Neural cell (in vitro differentiated cells): ENCODE results near the gene POLD4. TPM values are rescaled to one million over a fixed set of nuclear protein-coding genes. Genes with fewer than 3 reads are reported as not detected.

Experiments
- H2AFZ ChIP-seq: fragments of 200-600, 300-800 bp; sonication (generic), shearing (Covaris generic); 2 replicates; pipeline ENCODE4 v1.6.0; 2014; ENCODE audit warnings: low read depth, mild to moderate bottlenecking, antibody characterized with exemption, low read length, moderate library complexity
- H3F3A ChIP-seq: fragments of 200-600 bp; shearing (Covaris generic); 2 replicates; pipeline ENCODE4 v1.6.1; 2016; ENCODE audit warnings: mild to moderate bottlenecking, moderate library complexity, mixed read lengths, antibody characterized with exemption, low read length; ENCODE audit not compliant: insufficient read depth, poor library complexity, severe bottlenecking
- H3K27ac ChIP-seq: fragments of 200-600, 300-800 bp; sonication (generic), shearing (Covaris generic); 2 replicates; pipeline ENCODE4 v1.5.1; 2014; ENCODE audit warnings: mild to moderate bottlenecking, low read length, moderate library complexity
- H3K27me3 ChIP-seq: fragments of 300-800, 200-600 bp; sonication (generic), shearing (Covaris generic); 2 replicates; pipeline ENCODE4 v1.6.0; 2014; ENCODE audit warnings: mild to moderate bottlenecking, low read depth, low read length, moderate library complexity; ENCODE audit not compliant: insufficient read depth
- H3K36me3 ChIP-seq: fragments of 300-800, 200-600 bp; sonication (generic), shearing (Covaris generic); 2 replicates; pipeline ENCODE4 v1.5.1; 2014; ENCODE audit warnings: mild to moderate bottlenecking, antibody characterized with exemption, low read length, moderate library complexity; ENCODE audit not compliant: insufficient read depth
- H3K4me2 ChIP-seq: fragments of 300-800, 200-600 bp; sonication (generic), shearing (Covaris generic); 2 replicates; pipeline ENCODE4 v1.6.0; 2014; ENCODE audit warnings: mild to moderate bottlenecking, low read length
- H3K4me3 ChIP-seq: fragments of 300-800, 200-600 bp; sonication (generic), shearing (Covaris generic); 2 replicates; pipeline ENCODE4 v1.5.1; 2014; ENCODE audit warnings: mild to moderate bottlenecking, low read length, moderate library complexity
- H3K79me2 ChIP-seq: fragments of 200-600 bp; shearing (Covaris generic); replicated peaks from 2 replicates; pipeline ENCODE4 v1.6.0; 2014; ENCODE audit warnings: mild to moderate bottlenecking, low read length, moderate library complexity; ENCODE audit not compliant: insufficient read depth
- H3K9ac ChIP-seq: fragments of 300-800, 200-600 bp; sonication (generic), shearing (Covaris generic); 2 replicates; pipeline ENCODE4 v1.6.1; 2016; ENCODE audit warnings: mild to moderate bottlenecking, low read length, mixed read lengths
- H3K9me2 ChIP-seq: fragments of 200-600 bp; shearing (Covaris generic); 2 replicates; pipeline ENCODE4 v1.6.1; 2016; ENCODE audit warnings: mild to moderate bottlenecking, low read length, mixed read lengths; ENCODE audit not compliant: insufficient read depth
- H3K9me3 ChIP-seq: fragments of 200-600, 300-800 bp; sonication (generic), shearing (Covaris generic); 2 replicates; pipeline ENCODE4 v1.6.1; 2016; ENCODE audit warnings: mild to moderate bottlenecking, mixed run types, low read length, moderate library complexity, mixed read lengths
- H4K20me1 ChIP-seq: fragments of 200-600 bp; shearing (Covaris generic); 2 replicates; pipeline ENCODE4 v1.6.1; 2016; ENCODE audit warnings: mild to moderate bottlenecking, mixed run types; ENCODE audit not compliant: insufficient read depth
- EZH2 ChIP-seq: fragments of 200-600, 300-800 bp; shearing (Covaris generic), sonication (generic); IDR thresholded peaks from 2 replicates; pipeline ENCODE4 v1.6.1; 2014; ENCODE audit warnings: antibody characterized with exemption, low read length, borderline replicate concordance, mild to moderate bottlenecking; ENCODE audit not compliant: insufficient read depth, poor library complexity, severe bottlenecking
- MXI1 ChIP-seq: fragments of 450-650 bp; conservative IDR thresholded peaks from 2 replicates; pipeline ENCODE4 v1.6.1; 2014; ENCODE audit warnings: antibody characterized with exemption, mild to moderate bottlenecking; ENCODE audit not compliant: poor library complexity, severe bottlenecking
- POLR2AphosphoS5 ChIP-seq: IDR thresholded peaks from 2 replicates; pipeline ENCODE4 v1.6.1; 2012
- TAF1 ChIP-seq: IDR thresholded peaks from 2 replicates; pipeline ENCODE4 v1.6.1; 2012; ENCODE audit warnings: low read depth
- polyA plus RNA-seq: library from polyadenylated mRNA; depleted of rRNA; stranded (reverse); fragments of >200 nt; gene quantifications from 2 replicates; pipeline ENCODE4 v1.2.3, GENCODE V29; 2014
- small RNA-seq, 3 experiments: library from RNA; depleted of rRNA; stranded (forward); fragments of <200 nt; gene quantifications; one replicate each; pipeline ENCODE3, GENCODE V24; 2012

Gene POLD4
- polyA plus RNA-seq, 1 donor from 2014 or later = 6.8 TPM

GRCh38 chr11:67301313-67301921 is 51.9 kb downstream of the POLD4 start:
- Histone ChIP-seq H3K9ac (no peak overlapping the region), H2AFZ (no peak overlapping the region), H3K27ac (no peak overlapping the region), H3K79me2 (no peaks in the 10 kb centered on the region), H3K4me3 (no peak overlapping the region), H3K27me3 (peaks cover 17% of the 10 kb centered on the region), H3F3A (no peaks in the 10 kb centered on the region), H4K20me1 (no peaks in the 10 kb centered on the region), H3K9me3 (no peaks in the 10 kb centered on the region), H3K36me3 (peaks cover 4% of the 10 kb centered on the region), H3K9me2 (no peaks in the 10 kb centered on the region), H3K4me2 (no peak overlapping the region)
- TF ChIP-seq POLR2AphosphoS5 (no peak), EZH2 (no peak), TAF1 (no peak), MXI1 (no peak)

Small RNA genes within 50 kb of the gene (small RNA-seq; reads per million reads assigned to genes)
- gene RN7SKP239 (0 to 0.08 (median 0) reads per million in 3 experiments), gene RNU6-1238P (0 to 0.08 (median 0) reads per million in 3 experiments)

Other genes with a start within 250 kb of the POLD4 start
- gene KDM2A, start 234.3 kb downstream of the POLD4 start, polyA plus RNA-seq = 10.3 and 12.4 TPM in 2 replicates
- gene GRK2, start 87.1 kb downstream of the POLD4 start, polyA plus RNA-seq = 47.3 and 59.1 TPM in 2 replicates
- gene ANKRD13D, start 64.2 kb downstream of the POLD4 start, polyA plus RNA-seq = 93.5 and 111 TPM in 2 replicates
- 0.89 and 1.4 TPM in 2 replicates for gene SSH3, start 50.0 kb downstream of the POLD4 start, polyA plus RNA-seq
- gene CLCF1, start 20.1 kb upstream of the POLD4 start, polyA plus RNA-seq = 0.34 TPM in 1 of 2 replicates, not detected in the other
- 59.6 and 76.2 TPM in 2 replicates for gene RAD9A, start 38.4 kb upstream of the POLD4 start, polyA plus RNA-seq
- gene PPP1CA, start 48.3 kb upstream of the POLD4 start, polyA plus RNA-seq = 102 and 106 TPM in 2 replicates
- not detected in 2 replicates for gene TBC1D10C, start 50.5 kb upstream of the POLD4 start, polyA plus RNA-seq
- gene CARNS1, start 62.1 kb upstream of the POLD4 start, polyA plus RNA-seq = not detected in 2 replicates
- gene RPS6KB2, start 74.9 kb upstream of the POLD4 start, polyA plus RNA-seq = 92.8 and 95.0 TPM in 2 replicates
- 1.7 and 3.4 TPM in 2 replicates for gene PTPRCAP, start 84.1 kb upstream of the POLD4 start, polyA plus RNA-seq
- gene CORO1B, start 89.9 kb upstream of the POLD4 start, polyA plus RNA-seq = 56.7 and 72.3 TPM in 2 replicates
- not detected in 2 replicates for gene GPR152, start 99.2 kb upstream of the POLD4 start, polyA plus RNA-seq
- not detected in 2 replicates for gene CABP4, start 101.8 kb upstream of the POLD4 start, polyA plus RNA-seq
- gene TMEM134, start 115.7 kb upstream of the POLD4 start, polyA plus RNA-seq = 50.3 and 61.9 TPM in 2 replicates
- gene AIP, start 129.5 kb upstream of the POLD4 start, polyA plus RNA-seq = 83.9 and 121 TPM in 2 replicates
- gene PITPNM1, start 151.8 kb upstream of the POLD4 start, polyA plus RNA-seq = 25.8 and 37.2 TPM in 2 replicates
- gene CDK2AP2, start 154.6 kb upstream of the POLD4 start, polyA plus RNA-seq = 18.1 and 22.4 TPM in 2 replicates
- gene CABP2, start 169.9 kb upstream of the POLD4 start, polyA plus RNA-seq = not detected in 2 replicates
- gene GSTP1, start 230.3 kb upstream of the POLD4 start, polyA plus RNA-seq = 94.6 and 114 TPM in 2 replicates